Measurements from ENCODE around the gene SMG9.

GRCh38 chr19:43731346-43731745, 23.4 kb downstream of the SMG9 start:
- TF ChIP-seq EP300 (IDR thresholded peaks at IDR 0.05; ENCODE audit: borderline replicate concordance), result no peak
- no peak for TF ChIP-seq EGR1 (IDR thresholded peaks at IDR 0.05)
- no peak for TF ChIP-seq YY1 (IDR thresholded peaks at IDR 0.05; ENCODE audit: low read depth)
